ENCODE measurements around the gene BIRC2. TPM values are rescaled to one million over a fixed set of nuclear protein-coding genes. Genes with fewer than 3 reads are reported as not detected.

Gene BIRC2
- polyA plus RNA-seq, 2 of the 4 experiments (the other 2 are of a cell fraction), result 24.2 to 60.4 TPM

DNA sequence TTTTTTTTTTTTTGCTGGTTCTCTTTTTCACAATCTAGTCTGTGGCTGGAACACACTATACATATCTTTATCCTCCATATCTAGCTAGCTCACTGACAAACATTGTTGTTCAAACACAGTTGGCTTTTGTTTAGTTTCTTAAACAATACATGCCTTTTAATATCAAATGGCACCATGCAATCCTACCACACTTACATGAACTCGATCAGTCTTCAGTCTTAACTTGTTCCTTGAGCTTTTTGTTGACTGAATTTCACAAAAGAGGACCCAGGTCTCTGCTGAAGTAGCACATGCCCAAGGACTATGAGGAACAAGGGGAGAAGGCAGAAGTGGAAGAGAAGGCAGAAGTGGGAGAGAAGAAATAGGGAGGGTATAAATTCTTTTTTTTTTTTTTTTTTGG, 80.1 kb downstream of the BIRC2 start:
- WGBS (ENCODE audit: missing lambda C conversion rate), result 0% methylated on average over 1 of the region's 1 CpG
- TF ChIP-seq HDAC2 (IDR thresholded peaks at IDR 0.05) (no peak), FOSB (CRISPR knock-in tag; IDR thresholded peaks at IDR 0.05) (no peak), KDM1A (IDR thresholded peaks at IDR 0.05; ENCODE audit: low read depth) (no peak), HOXA7 (CRISPR knock-in tag; IDR thresholded peaks at IDR 0.05) (no peak), FOSL2 (IDR thresholded peaks at IDR 0.05) (no peak), FOSL2 (CRISPR knock-in tag; IDR thresholded peaks at IDR 0.05) (no peak), HEYL (CRISPR knock-in tag; IDR thresholded peaks at IDR 0.05) (no peak), KDM5A (IDR thresholded peaks at IDR 0.05) (no peak), RNF2 (IDR thresholded peaks at IDR 0.05; ENCODE audit: borderline replicate concordance, low read depth) (no peak), NR3C1 (IDR thresholded peaks at IDR 0.05) (no peak), CEBPB (IDR thresholded peaks at IDR 0.05) (no peak), CHD4 (IDR thresholded peaks at IDR 0.05; ENCODE audit: borderline replicate concordance) (no peak), EP300 (IDR thresholded peaks at IDR 0.05) (no peak), MAFK (IDR thresholded peaks at IDR 0.05; ENCODE audit: partially characterized antibody) (no peak), TP53 (CRISPR knock-in tag; IDR thresholded peaks at IDR 0.05) (no peak), JUN (IDR thresholded peaks at IDR 0.05) (no peak), MAZ (IDR thresholded peaks at IDR 0.05; ENCODE audit: borderline replicate concordance, low read depth, low read length) (no peak), SMC3 (IDR thresholded peaks at IDR 0.05) (no peak)
- TF ChIP-seq, protein P1, sequence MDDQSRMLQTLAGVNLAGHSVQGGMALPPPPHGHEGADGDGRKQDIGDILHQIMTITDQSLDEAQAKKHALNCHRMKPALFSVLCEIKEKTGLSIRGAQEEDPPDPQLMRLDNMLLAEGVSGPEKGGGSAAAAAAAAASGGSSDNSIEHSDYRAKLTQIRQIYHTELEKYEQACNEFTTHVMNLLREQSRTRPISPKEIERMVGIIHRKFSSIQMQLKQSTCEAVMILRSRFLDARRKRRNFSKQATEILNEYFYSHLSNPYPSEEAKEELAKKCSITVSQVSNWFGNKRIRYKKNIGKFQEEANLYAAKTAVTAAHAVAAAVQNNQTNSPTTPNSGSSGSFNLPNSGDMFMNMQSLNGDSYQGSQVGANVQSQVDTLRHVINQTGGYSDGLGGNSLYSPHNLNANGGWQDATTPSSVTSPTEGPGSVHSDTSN (IDR thresholded peaks at IDR 0.05), result no peak
- TF ChIP-seq, protein P2, sequence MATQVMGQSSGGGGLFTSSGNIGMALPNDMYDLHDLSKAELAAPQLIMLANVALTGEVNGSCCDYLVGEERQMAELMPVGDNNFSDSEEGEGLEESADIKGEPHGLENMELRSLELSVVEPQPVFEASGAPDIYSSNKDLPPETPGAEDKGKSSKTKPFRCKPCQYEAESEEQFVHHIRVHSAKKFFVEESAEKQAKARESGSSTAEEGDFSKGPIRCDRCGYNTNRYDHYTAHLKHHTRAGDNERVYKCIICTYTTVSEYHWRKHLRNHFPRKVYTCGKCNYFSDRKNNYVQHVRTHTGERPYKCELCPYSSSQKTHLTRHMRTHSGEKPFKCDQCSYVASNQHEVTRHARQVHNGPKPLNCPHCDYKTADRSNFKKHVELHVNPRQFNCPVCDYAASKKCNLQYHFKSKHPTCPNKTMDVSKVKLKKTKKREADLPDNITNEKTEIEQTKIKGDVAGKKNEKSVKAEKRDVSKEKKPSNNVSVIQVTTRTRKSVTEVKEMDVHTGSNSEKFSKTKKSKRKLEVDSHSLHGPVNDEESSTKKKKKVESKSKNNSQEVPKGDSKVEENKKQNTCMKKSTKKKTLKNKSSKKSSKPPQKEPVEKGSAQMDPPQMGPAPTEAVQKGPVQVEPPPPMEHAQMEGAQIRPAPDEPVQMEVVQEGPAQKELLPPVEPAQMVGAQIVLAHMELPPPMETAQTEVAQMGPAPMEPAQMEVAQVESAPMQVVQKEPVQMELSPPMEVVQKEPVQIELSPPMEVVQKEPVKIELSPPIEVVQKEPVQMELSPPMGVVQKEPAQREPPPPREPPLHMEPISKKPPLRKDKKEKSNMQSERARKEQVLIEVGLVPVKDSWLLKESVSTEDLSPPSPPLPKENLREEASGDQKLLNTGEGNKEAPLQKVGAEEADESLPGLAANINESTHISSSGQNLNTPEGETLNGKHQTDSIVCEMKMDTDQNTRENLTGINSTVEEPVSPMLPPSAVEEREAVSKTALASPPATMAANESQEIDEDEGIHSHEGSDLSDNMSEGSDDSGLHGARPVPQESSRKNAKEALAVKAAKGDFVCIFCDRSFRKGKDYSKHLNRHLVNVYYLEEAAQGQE (IDR thresholded peaks at IDR 0.05), result no peak
- TF ChIP-seq, protein P3, sequence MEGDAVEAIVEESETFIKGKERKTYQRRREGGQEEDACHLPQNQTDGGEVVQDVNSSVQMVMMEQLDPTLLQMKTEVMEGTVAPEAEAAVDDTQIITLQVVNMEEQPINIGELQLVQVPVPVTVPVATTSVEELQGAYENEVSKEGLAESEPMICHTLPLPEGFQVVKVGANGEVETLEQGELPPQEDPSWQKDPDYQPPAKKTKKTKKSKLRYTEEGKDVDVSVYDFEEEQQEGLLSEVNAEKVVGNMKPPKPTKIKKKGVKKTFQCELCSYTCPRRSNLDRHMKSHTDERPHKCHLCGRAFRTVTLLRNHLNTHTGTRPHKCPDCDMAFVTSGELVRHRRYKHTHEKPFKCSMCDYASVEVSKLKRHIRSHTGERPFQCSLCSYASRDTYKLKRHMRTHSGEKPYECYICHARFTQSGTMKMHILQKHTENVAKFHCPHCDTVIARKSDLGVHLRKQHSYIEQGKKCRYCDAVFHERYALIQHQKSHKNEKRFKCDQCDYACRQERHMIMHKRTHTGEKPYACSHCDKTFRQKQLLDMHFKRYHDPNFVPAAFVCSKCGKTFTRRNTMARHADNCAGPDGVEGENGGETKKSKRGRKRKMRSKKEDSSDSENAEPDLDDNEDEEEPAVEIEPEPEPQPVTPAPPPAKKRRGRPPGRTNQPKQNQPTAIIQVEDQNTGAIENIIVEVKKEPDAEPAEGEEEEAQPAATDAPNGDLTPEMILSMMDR (IDR thresholded peaks at IDR 0.05), result no peak
- POLR2A ChIA-PET, result no interaction called here
- Histone ChIP-seq H3K27ac (no peak overlapping the region), H3K4me3 (no peak overlapping the region), H3K9me3 (no peaks in the 10 kb centered on the region; the same call in 2 of the 3 replicates), H3K4me2 (no peak overlapping the region), H3K4me1 (peaks cover 6% of the 10 kb centered on the region; the same call in 2 of the 3 replicates)
- CTCF ChIA-PET, result interaction anchor here (2.1 kb wide), 1 partner anchor 239 kb away, joined by 8 read pairs; no protein-coding TSS in a partner anchor
- ATAC-seq, result no peak
- no peak for DNase-seq (ENCODE audit: low read depth in 1 of 2, low spot score in 1 of 2)
- FAIRE-seq, result no peak

Small RNAs within 50 kb of the gene (small RNA-seq; reads per million reads assigned to genes)
- 0 to 0.35 (median 0) reads per million in 6 experiments for gene AP000942.3
- gene AP000942.4, result 0 reads per million in 6 experiments
- 0 reads per million in 6 experiments for gene RNU6-952P

Other genes starting within 250 kb of the BIRC2 start
- gene YAP1, start 236.8 kb upstream of the BIRC2 start, polyA plus RNA-seq (2011; rRNA removed), result 48.0 and 73.6 TPM in 2 replicates
- gene YAP1, start 236.8 kb upstream of the BIRC2 start, polyA plus RNA-seq (2017; fragmentation: RNase III; extraction: RNeasy Plus Mini Kit Qiagen cat#74134 plus additional on column Dnase treatment), result 36.4 to 40.4 TPM (median 39.6 TPM) in 3 replicates
- gene BIRC3, start 29.7 kb upstream of the BIRC2 start, polyA plus RNA-seq (2011; rRNA removed), result 13.8 and 17.5 TPM in 2 replicates
- gene BIRC3, start 29.7 kb upstream of the BIRC2 start, polyA plus RNA-seq (2017; fragmentation: RNase III; extraction: RNeasy Plus Mini Kit Qiagen cat#74134 plus additional on column Dnase treatment), result 10.6 to 27.4 TPM (median 11.3 TPM) in 3 replicates
- gene TMEM123, start 105.6 kb downstream of the BIRC2 start, polyA plus RNA-seq (2011; rRNA removed), result 432 and 458 TPM in 2 replicates
- 197 to 215 TPM (median 199 TPM) in 3 replicates for gene TMEM123, start 105.6 kb downstream of the BIRC2 start, polyA plus RNA-seq (2017; fragmentation: RNase III; extraction: RNeasy Plus Mini Kit Qiagen cat#74134 plus additional on column Dnase treatment)
- gene MMP7, start 183.5 kb downstream of the BIRC2 start, polyA plus RNA-seq (2011; rRNA removed), result 54.8 and 62.9 TPM in 2 replicates
- gene MMP7, start 183.5 kb downstream of the BIRC2 start, polyA plus RNA-seq (2017; fragmentation: RNase III; extraction: RNeasy Plus Mini Kit Qiagen cat#74134 plus additional on column Dnase treatment), result 8.9 to 10.9 TPM (median 10.1 TPM) in 3 replicates

Measured in A549 (cell line).